Left ventricle myocardium inferior (tissue), 1 donor: Measurements from ENCODE around the gene PLXDC2. TPM values are rescaled to one million over a fixed set of nuclear protein-coding genes. Genes with fewer than 3 reads are reported as not detected.

Experiments used
- DNase-seq: peaks from one replicate; pipeline ENCODE4 v3.0.0-alpha.2; 2020
- H3K27ac ChIP-seq: fragments of 200-600 bp; replicated peaks from 2 replicates; pipeline ENCODE4 v1.8.0; 2021
- H3K27me3 ChIP-seq: fragments of 200-600 bp; 2 replicates; pipeline ENCODE4 v1.8.0; 2021; ENCODE audit warnings: low read depth
- H3K36me3 ChIP-seq: fragments of 200-600 bp; 2 replicates; pipeline ENCODE4 v1.8.0; 2021
- H3K4me1 ChIP-seq: fragments of 200-600 bp; 2 replicates; pipeline ENCODE4 v1.8.0; 2021
- H3K4me3 ChIP-seq: fragments of 200-600 bp; 2 replicates; pipeline ENCODE4 v1.8.0; 2021; ENCODE audit warnings: mild to moderate bottlenecking, moderate library complexity
- H3K9me3 ChIP-seq: fragments of 200-600 bp; replicated peaks from 2 replicates; pipeline ENCODE4 v1.8.0; 2021
- intact Hi-C: fragments of 100-400 bp; cut with micrococcal nuclease; formaldehyde crosslinking; loops from one replicate; pipeline ENCODE4 v1.11.0; 2022
- total RNA-seq: library from RNA; stranded (reverse); fragmentation: NEBNext Ultra II Directional; extraction: Animal tissue kit (Norgen Biotek cat#: 25700); gene quantifications from one replicate; pipeline ENCODE4 v1.2.1, GENCODE V29; 2021
- TF ChIP-seq, protein P1 (sequence below): fragments of 200-600 bp; IDR thresholded peaks from 2 replicates; pipeline ENCODE4 v1.8.0; 2021; ENCODE audit warnings: antibody characterized with exemption, mild to moderate bottlenecking, borderline replicate concordance
- donor health status: DM: no; HTN: yes; CAD: no; lungs with severe emphysema.

Gene PLXDC2
- total RNA-seq, 1 donor from 2014 or later: 16.6 TPM

DNA sequence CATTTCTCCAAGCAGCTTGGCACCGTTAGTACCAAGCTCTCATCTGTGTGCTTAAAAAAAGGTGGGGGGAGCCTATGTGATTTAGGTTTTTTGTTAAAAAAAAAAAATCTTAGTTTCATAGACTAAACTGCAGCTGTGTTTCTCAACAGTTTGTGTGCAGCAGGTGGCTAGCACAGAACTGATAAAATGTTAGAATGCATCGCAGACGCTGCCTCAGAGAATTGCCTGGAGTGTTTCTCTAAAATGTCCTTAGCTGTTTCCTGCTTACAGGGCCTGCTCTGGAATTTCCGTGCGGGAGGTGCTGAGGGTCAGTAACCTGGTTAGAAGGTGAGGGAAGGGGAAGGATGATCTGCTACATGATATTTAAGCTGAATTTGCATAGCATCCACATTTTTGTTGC, 268.9 kb downstream of the PLXDC2 start:
- TF ChIP-seq, protein P1, sequence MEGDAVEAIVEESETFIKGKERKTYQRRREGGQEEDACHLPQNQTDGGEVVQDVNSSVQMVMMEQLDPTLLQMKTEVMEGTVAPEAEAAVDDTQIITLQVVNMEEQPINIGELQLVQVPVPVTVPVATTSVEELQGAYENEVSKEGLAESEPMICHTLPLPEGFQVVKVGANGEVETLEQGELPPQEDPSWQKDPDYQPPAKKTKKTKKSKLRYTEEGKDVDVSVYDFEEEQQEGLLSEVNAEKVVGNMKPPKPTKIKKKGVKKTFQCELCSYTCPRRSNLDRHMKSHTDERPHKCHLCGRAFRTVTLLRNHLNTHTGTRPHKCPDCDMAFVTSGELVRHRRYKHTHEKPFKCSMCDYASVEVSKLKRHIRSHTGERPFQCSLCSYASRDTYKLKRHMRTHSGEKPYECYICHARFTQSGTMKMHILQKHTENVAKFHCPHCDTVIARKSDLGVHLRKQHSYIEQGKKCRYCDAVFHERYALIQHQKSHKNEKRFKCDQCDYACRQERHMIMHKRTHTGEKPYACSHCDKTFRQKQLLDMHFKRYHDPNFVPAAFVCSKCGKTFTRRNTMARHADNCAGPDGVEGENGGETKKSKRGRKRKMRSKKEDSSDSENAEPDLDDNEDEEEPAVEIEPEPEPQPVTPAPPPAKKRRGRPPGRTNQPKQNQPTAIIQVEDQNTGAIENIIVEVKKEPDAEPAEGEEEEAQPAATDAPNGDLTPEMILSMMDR: no peak
- H3K4me3 ChIP-seq: no peak overlapping the region
- no peaks in the 10 kb centered on the region for H3K27me3 ChIP-seq
- DNase-seq: no peak
- intact Hi-C loops: no loop called here
- H3K4me1 ChIP-seq: peaks cover 16% of the 10 kb centered on the region
- H3K36me3 ChIP-seq: no peaks in the 10 kb centered on the region
- H3K9me3 ChIP-seq: no peaks in the 10 kb centered on the region
- peak overlapping the region; percentile 18 for H3K27ac ChIP-seq

DNA sequence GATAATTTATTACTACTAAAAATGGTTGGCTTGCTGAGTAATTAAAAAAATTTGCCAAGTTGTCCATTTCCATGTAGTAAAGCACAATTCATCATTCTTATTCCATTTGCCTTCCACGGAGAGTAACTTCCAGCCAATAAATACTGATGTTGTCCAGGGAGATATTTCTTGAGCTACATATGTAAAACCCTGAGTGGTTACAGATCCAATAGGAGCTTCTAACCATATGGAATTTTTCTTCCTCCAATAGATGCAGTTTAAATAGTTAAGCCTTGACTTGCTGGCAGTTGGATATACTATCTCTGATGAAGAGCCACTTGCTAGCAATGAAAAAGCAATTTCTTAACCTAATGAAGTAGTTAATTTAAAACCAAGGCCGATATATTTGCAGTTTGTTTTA, 271.1 kb downstream of the PLXDC2 start:
- intact Hi-C loops: no loop called here
- no peak overlapping the region for H3K27ac ChIP-seq
- TF ChIP-seq, protein P1: no peak
- H3K36me3 ChIP-seq: no peaks in the 10 kb centered on the region
- no peaks in the 10 kb centered on the region for H3K27me3 ChIP-seq
- peaks cover 16% of the 10 kb centered on the region for H3K4me1 ChIP-seq
- H3K9me3 ChIP-seq: peaks cover 3% of the 10 kb centered on the region
- DNase-seq: no peak
- H3K4me3 ChIP-seq: no peak overlapping the region

DNA sequence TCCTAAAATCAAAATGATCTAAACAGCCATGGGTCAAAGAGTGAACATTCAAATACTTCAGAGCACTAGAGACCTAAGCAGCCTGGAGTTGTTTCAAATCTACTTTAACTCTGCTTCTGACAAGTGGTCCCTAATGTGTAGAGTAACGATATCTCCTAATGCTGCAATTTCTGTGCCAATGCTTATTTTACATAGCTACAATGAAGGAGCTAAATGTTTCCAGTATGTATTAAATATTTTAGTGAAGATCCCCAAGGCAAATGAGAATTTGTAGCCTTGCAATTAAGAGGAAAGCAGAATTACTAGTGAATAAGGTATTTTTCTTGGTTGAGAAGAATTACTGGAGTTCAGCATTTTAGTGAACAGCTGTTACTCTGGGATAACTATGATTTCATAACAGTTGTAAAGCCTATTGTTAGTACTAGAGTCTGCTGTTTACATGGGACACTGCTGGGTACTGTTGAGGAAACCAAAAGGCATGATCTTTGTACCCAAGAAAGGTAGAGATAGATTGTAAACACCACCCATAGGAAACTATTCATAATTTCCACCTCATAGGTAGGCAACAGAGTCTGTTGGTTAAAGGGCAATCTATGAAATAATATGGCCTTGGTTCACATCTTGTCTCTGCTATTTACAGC, 271.9 kb downstream of the PLXDC2 start:
- no peak overlapping the region for H3K27ac ChIP-seq
- intact Hi-C loops: no loop called here

DNA sequence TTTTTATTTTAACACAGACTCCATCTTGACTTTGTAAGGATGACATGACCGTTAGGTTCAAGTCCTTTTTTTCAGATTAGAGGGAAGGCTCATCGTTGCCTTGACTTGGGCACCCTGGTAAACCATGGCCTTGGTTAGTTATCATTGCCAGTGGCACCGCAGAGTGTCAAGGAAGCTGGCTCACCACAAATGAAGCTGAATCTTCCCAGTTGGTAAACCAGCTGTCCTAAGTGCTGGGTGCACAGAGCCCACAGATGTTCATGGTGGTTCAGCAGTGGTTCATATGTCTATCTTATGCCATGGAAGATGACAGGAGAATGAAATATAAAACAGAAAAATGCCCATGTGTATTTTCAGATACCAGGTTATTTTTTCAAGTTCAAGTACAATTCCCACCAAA, 273.6 kb downstream of the PLXDC2 start:
- Histone ChIP-seq H3K4me1 (peaks cover 11% of the 10 kb centered on the region), H3K4me3 (no peak overlapping the region), H3K27me3 (no peaks in the 10 kb centered on the region), H3K36me3 (no peaks in the 10 kb centered on the region), H3K9me3 (peaks cover 9% of the 10 kb centered on the region), H3K27ac (no peak overlapping the region)
- intact Hi-C loops: no loop called here
- DNase-seq: no peak
- TF ChIP-seq, protein P1: no peak

More for the DNA sequence above, 271.9 kb downstream of the PLXDC2 start:
- DNase-seq: no peak
- H3K4me1 ChIP-seq: peaks cover 16% of the 10 kb centered on the region
- no peaks in the 10 kb centered on the region for H3K27me3 ChIP-seq
- TF ChIP-seq, protein P1: no peak
- peaks cover 9% of the 10 kb centered on the region for H3K9me3 ChIP-seq
- H3K36me3 ChIP-seq: no peaks in the 10 kb centered on the region
- H3K4me3 ChIP-seq: no peak overlapping the region

DNA sequence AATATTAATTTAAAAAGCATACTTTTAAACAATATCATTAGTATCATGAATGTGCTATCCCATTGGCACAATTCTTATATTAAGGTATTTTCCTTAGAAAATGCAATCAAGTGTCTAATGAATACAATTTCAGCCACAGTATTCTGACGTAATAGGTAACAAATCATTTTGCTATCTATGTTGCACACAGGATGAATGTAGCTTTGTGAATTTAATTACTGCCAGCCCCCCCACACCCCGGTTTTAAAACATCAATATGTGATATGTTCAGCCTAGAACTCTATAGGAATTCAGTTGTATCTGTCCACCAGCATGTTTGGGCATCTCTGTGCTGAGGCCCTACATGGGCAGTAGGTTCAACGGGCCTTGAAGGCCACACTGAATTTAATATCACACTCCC, 274.6 kb downstream of the PLXDC2 start:
- H3K4me1 ChIP-seq: peaks cover 5% of the 10 kb centered on the region
- no peak for DNase-seq
- no peaks in the 10 kb centered on the region for H3K36me3 ChIP-seq
- intact Hi-C loops: no loop called here
- no peak overlapping the region for H3K4me3 ChIP-seq
- H3K27me3 ChIP-seq: no peaks in the 10 kb centered on the region
- TF ChIP-seq, protein P1: no peak
- H3K9me3 ChIP-seq: peaks cover 9% of the 10 kb centered on the region
- no peak overlapping the region for H3K27ac ChIP-seq
